GM12873 (cell line): ENCODE measurements around the gene RAB30.

Experiments used
- CTCF ChIP-seq: IDR thresholded peaks from 2 replicates; pipeline ENCODE4 v1.5.1; 2012; ENCODE audit warnings: low read depth, mild to moderate bottlenecking, moderate library complexity, low read length, control low read depth; ENCODE audit not compliant: insufficient read depth; ENCODE audit errors: missing control alignments

RAB30 gene

GRCh38 chr11:83057721-83058120 lies 14.0 kb downstream of the RAB30 start:
- TF ChIP-seq CTCF = no peak

- TF ChIP-seq CTCF = no peak
Observed at GRCh38 chr11:83056611-83057010, 15.1 kb downstream of the RAB30 start.

- TF ChIP-seq CTCF = no peak
Observed at GRCh38 chr11:83056204-83056603, 15.5 kb downstream of the RAB30 start.

DNA sequence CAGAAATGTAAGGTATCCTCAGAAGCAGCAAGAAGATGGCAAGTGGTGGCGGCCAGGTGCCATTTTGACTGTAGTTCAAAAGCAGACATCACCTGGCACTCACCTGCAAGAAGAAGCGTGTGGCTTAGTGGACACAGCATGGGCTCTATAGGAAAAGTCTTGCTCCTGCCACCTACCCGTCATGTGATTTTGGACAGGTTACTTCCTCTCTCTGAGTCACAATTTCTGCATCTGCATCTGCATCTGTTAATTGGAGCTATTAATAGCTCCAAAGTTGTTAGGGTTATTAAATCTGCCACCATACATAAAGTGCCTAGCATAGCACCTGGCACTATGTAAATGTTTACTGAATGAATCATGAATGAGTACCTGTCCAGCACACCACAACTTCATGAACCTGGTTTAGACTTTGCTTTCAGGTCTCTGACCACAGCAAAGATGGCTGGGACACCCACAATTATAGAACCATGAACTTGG lies 16.8 kb downstream of the RAB30 start:
- TF ChIP-seq CTCF = no peak

DNA sequence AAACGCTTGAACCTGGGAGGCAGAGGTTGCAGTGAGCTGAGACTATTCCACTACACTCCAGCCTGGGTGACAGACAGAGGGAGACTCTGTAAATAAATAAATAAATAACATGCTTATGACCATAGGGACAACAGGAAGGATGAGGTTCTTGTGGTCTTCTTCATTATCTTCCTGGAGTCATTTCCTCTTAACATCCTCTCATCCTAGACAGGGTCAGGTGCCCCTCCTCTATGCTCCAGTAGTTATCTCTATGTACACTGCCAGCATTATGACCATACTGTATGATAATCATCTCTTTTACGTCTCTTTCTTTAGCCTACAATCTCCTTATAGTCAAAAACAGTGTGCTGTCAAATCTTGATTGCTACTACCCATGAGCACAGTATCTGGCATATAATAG lies 17.7 kb downstream of the RAB30 start:
- TF ChIP-seq CTCF = no peak

GRCh38 chr11:83051760-83052671 lies 19.7 kb downstream of the RAB30 start:
- TF ChIP-seq CTCF = no peak

GRCh38 chr11:83047515-83048225 lies 24.0 kb downstream of the RAB30 start:
- no peak for TF ChIP-seq CTCF
